Mesenchymal stem cell (in vitro differentiated cells and primary cell): ENCODE data around the gene KDELR1.
A peak's percentile ranks its signal among the peaks of the same experiment; 100 is the strongest.
"Not testable (repeated sequence)": the region's sequence is repeated elsewhere in the genome, so short reads cannot be mapped to it uniquely, and the experiment has no call there.

Experiments used
- DNase-seq: peaks from one replicate; pipeline ENCODE4 v3.0.0-alpha.2; 2013
- H2AFZ ChIP-seq: one replicate; pipeline ENCODE4 v1.6.1; 2013; ENCODE audit warnings: low read depth, mild to moderate bottlenecking, control low read depth, inconsistent platforms, low read length, moderate library complexity
- H2AK5ac ChIP-seq: 2 replicates; pipeline ENCODE4 v1.6.1; 2013; ENCODE audit warnings: low read length, moderate library complexity, mild to moderate bottlenecking, inconsistent platforms; ENCODE audit not compliant: severe bottlenecking
- H2BK120ac ChIP-seq: one replicate; pipeline ENCODE4 v1.6.1; 2013; ENCODE audit warnings: low read depth, mild to moderate bottlenecking, inconsistent platforms, low read length, moderate library complexity
- H2BK12ac ChIP-seq, 2 experiments: one replicate each; pipeline ENCODE4 v1.6.1; 2013; ENCODE audit warnings: inconsistent platforms in 2 of 2, low read length in 2 of 2, mild to moderate bottlenecking in 2 of 2, moderate library complexity in 2 of 2, control low read depth in 1 of 2
- H2BK15ac ChIP-seq: one replicate; pipeline ENCODE4 v1.6.1; 2013; ENCODE audit warnings: mild to moderate bottlenecking, low read depth, inconsistent platforms; ENCODE audit not compliant: poor library complexity, severe bottlenecking
- H2BK5ac ChIP-seq: 2 replicates; pipeline ENCODE4 v1.6.1; 2013; ENCODE audit warnings: low read depth, mild to moderate bottlenecking, low read length, control low read depth, inconsistent platforms; ENCODE audit not compliant: poor library complexity, severe bottlenecking
- H3K14ac ChIP-seq, 2 experiments: one replicate each; pipeline ENCODE4 v1.6.1; 2013; ENCODE audit warnings: inconsistent platforms in 2 of 2, low read length in 2 of 2, control low read depth in 1 of 2, mild to moderate bottlenecking in 1 of 2, moderate library complexity in 1 of 2
- H3K18ac ChIP-seq, 2 experiments: one replicate each; pipeline ENCODE4 v1.6.1; 2013; ENCODE audit warnings: inconsistent platforms in 2 of 2, low read length in 2 of 2, control low read depth in 1 of 2, low read depth in 1 of 2, mild to moderate bottlenecking in 1 of 2
- H3K23ac ChIP-seq, 2 experiments: one replicate each; pipeline ENCODE4 v1.6.1; 2013; ENCODE audit warnings: inconsistent platforms in 2 of 2, low read length in 2 of 2, mild to moderate bottlenecking in 2 of 2, moderate library complexity in 2 of 2, control low read depth in 1 of 2
- H3K27ac ChIP-seq: 2 replicates; pipeline ENCODE4 v1.5.1; 2013; ENCODE audit warnings: mild to moderate bottlenecking, moderate library complexity, low read length, control low read depth, inconsistent platforms; ENCODE audit not compliant: poor library complexity, severe bottlenecking
- H3K27me3 ChIP-seq, 2 experiments: 2 replicates each; pipeline versions ENCODE4 v1.6.1 to v1.7.0; 2013; ENCODE audit warnings: low read length in 2 of 2, mild to moderate bottlenecking in 2 of 2, moderate library complexity in 2 of 2, control low read depth in 1 of 2, inconsistent platforms in 1 of 2; ENCODE audit not compliant: control insufficient read depth in 1 of 2, insufficient read depth in 1 of 2
- H3K36me3 ChIP-seq, 2 experiments: 2 replicates each; pipeline versions ENCODE4 v1.6.1 to v1.7.0; 2013; ENCODE audit warnings: low read length in 2 of 2, control low read depth in 1 of 2, inconsistent platforms in 1 of 2, low read depth in 1 of 2, mild to moderate bottlenecking in 1 of 2; ENCODE audit not compliant: insufficient read depth in 2 of 2, control insufficient read depth in 1 of 2
- H3K4ac ChIP-seq, 2 experiments: one replicate each; pipeline ENCODE4 v1.6.1; 2013; ENCODE audit warnings: inconsistent platforms in 2 of 2, low read length in 2 of 2, mild to moderate bottlenecking in 2 of 2, moderate library complexity in 2 of 2, control low read depth in 1 of 2, low read depth in 1 of 2
- H3K4me1 ChIP-seq: 2 replicates; pipeline ENCODE4 v1.6.1; 2013; ENCODE audit warnings: low read depth, low read length, control low read depth; ENCODE audit not compliant: control insufficient read depth, insufficient read depth
- H3K4me2 ChIP-seq: 2 replicates; pipeline ENCODE4 v1.6.1; 2013; ENCODE audit warnings: low read length, mild to moderate bottlenecking, inconsistent platforms; ENCODE audit not compliant: poor library complexity, severe bottlenecking
- H3K4me3 ChIP-seq, 2 experiments: 2 replicates each; pipeline versions ENCODE4 v1.5.1 to v1.7.0; 2013; ENCODE audit warnings: low read length in 2 of 2, mild to moderate bottlenecking in 2 of 2, control low read depth in 1 of 2, low read depth in 1 of 2; ENCODE audit not compliant: insufficient read depth in 1 of 2
- H3K79me1 ChIP-seq: replicated peaks from 2 replicates; pipeline ENCODE4 v1.6.1; 2013; ENCODE audit warnings: mild to moderate bottlenecking, control low read depth, low read length, inconsistent platforms; ENCODE audit not compliant: poor library complexity, severe bottlenecking
- H3K9ac ChIP-seq: 2 replicates; pipeline ENCODE4 v1.7.0; 2013; ENCODE audit warnings: mild to moderate bottlenecking, low read length, moderate library complexity
- H3K9me3 ChIP-seq: 2 replicates; pipeline ENCODE4 v1.7.0; 2013; ENCODE audit warnings: mild to moderate bottlenecking, low read length; ENCODE audit not compliant: control insufficient read depth
- H4K8ac ChIP-seq: one replicate; pipeline ENCODE4 v1.6.1; 2013; ENCODE audit warnings: inconsistent platforms, mild to moderate bottlenecking, low read length, moderate library complexity
- H4K91ac ChIP-seq: one replicate; pipeline ENCODE4 v1.6.1; 2013; ENCODE audit warnings: mild to moderate bottlenecking, low read length, inconsistent platforms
- WGBS: methylation state at CpG from one replicate; pipeline ENCODE4 v1.1.7; 2013; ENCODE audit warnings: mixed read lengths; 5-methylcytosine and 5-hydroxymethylcytosine counted together

The KDELR1 gene

GRCh38 chr19:48378194-48378570 is 13.2 kb downstream of the KDELR1 start:
- no peaks in the 10 kb centered on the region for H3K4me1 ChIP-seq

GRCh38 chr19:48373567-48373966 is 17.8 kb downstream of the KDELR1 start:
- Histone ChIP-seq H3K18ac (no peak overlapping the region), H2BK12ac (no peak overlapping the region), H4K91ac (no peak overlapping the region), H3K79me1 (no peaks in the 10 kb centered on the region), H4K8ac (no peak overlapping the region), H3K36me3 (no peaks in the 10 kb centered on the region), H2BK15ac (no peak overlapping the region), H3K14ac (no peak overlapping the region), H3K4me1 (no peaks in the 10 kb centered on the region), H3K9me3 (no peaks in the 10 kb centered on the region), H2BK120ac (no peak overlapping the region), H2AFZ (no peak overlapping the region), H2BK5ac (no peak overlapping the region), H3K27me3 (no peaks in the 10 kb centered on the region), H2AK5ac (no peak overlapping the region), H3K23ac (no peak overlapping the region), H3K27ac (no peak overlapping the region), H3K4me3 (no peak overlapping the region), H3K4ac (no peak overlapping the region), H3K4me2 (no peak overlapping the region), H3K9ac (no peak overlapping the region)
- DNase-seq: no peak
- 94% methylated on average over 11 of the region's 11 CpGs for WGBS

More at GRCh38 chr19:48378194-48378570, 13.2 kb downstream of the KDELR1 start:
- Histone ChIP-seq H2AK5ac (no peak overlapping the region), H3K9ac (no peak overlapping the region), H2BK15ac (no peak overlapping the region), H2BK5ac (no peak overlapping the region), H3K9me3 (no peaks in the 10 kb centered on the region), H3K27ac (no peak overlapping the region), H4K91ac (no peak overlapping the region), H3K4me3 (no peak overlapping the region), H2BK120ac (no peak overlapping the region), H2BK12ac (no peak overlapping the region), H3K14ac (no peak overlapping the region), H3K18ac (no peak overlapping the region), H3K4ac (no peak overlapping the region), H3K4me2 (no peak overlapping the region), H3K79me1 (peaks cover 8% of the 10 kb centered on the region), H3K36me3 (peaks cover 22 to 27% of the 10 kb centered on the region in 2 experiments), H4K8ac (no peak overlapping the region), H3K27me3 (no peaks in the 10 kb centered on the region), H2AFZ (no peak overlapping the region), H3K23ac (no peak overlapping the region)
- WGBS: 94% methylated on average over 10 of the region's 10 CpGs
- no peak for DNase-seq

- H3K4me2 ChIP-seq: no peak overlapping the region
- no peaks in the 10 kb centered on the region for H3K9me3 ChIP-seq
- no peak overlapping the region for H4K91ac ChIP-seq
- H2BK12ac ChIP-seq: no peak overlapping the region
- no peak overlapping the region for H3K18ac ChIP-seq
- H3K9ac ChIP-seq: no peak overlapping the region
- H3K23ac ChIP-seq: no peak overlapping the region
- no peaks in the 10 kb centered on the region for H3K4me1 ChIP-seq
- no peak overlapping the region for H2AK5ac ChIP-seq
- H2BK5ac ChIP-seq: no peak overlapping the region
- H3K79me1 ChIP-seq: no peaks in the 10 kb centered on the region
- no peak overlapping the region for H3K14ac ChIP-seq
- no peak for DNase-seq
- no peak overlapping the region for H2AFZ ChIP-seq
- no peaks in the 10 kb centered on the region for H3K36me3 ChIP-seq
- no peak overlapping the region for H4K8ac ChIP-seq
- H3K4me3 ChIP-seq: no peak overlapping the region
- H2BK15ac ChIP-seq: no peak overlapping the region
- no peak overlapping the region for H3K27ac ChIP-seq
- no peak overlapping the region for H3K4ac ChIP-seq
- WGBS: 90% methylated on average over 4 of the region's 4 CpGs
- no peak overlapping the region for H2BK120ac ChIP-seq
- no peaks in the 10 kb centered on the region for H3K27me3 ChIP-seq
Measured at GRCh38 chr19:48372904-48373303, 18.4 kb downstream of the KDELR1 start.

- not testable (repeated sequence) for H3K27ac ChIP-seq, H2BK15ac ChIP-seq, H4K8ac ChIP-seq, H2BK5ac ChIP-seq, H3K4me1 ChIP-seq, H3K4me3 ChIP-seq, H3K23ac ChIP-seq, H2BK120ac ChIP-seq, H4K91ac ChIP-seq, H3K36me3 ChIP-seq, H3K18ac ChIP-seq, H2AFZ ChIP-seq, H3K9ac ChIP-seq, H3K4ac ChIP-seq, H3K79me1 ChIP-seq, H3K9me3 ChIP-seq, DNase-seq, H3K4me2 ChIP-seq, H2AK5ac ChIP-seq, H3K27me3 ChIP-seq, H3K14ac ChIP-seq
- peak overlapping the region in 1 of 2 experiments; percentile 3 for H2BK12ac ChIP-seq
- WGBS: 97% methylated on average over 5 of the region's 5 CpGs
Measured at GRCh38 chr19:48371771-48372170, 19.6 kb downstream of the KDELR1 start.
